ELR (cell line): ENCODE results near the gene TLR6.
"Not testable (repeated sequence)": the region's sequence is repeated elsewhere in the genome, so short reads cannot be mapped to it uniquely, and the experiment has no call there.

ENCODE experiments used
- DNase-seq: peaks from one replicate; pipeline ENCODE4 v3.0.0-alpha.2; 2015; ENCODE audit warnings: low read depth

Gene TLR6

DNA sequence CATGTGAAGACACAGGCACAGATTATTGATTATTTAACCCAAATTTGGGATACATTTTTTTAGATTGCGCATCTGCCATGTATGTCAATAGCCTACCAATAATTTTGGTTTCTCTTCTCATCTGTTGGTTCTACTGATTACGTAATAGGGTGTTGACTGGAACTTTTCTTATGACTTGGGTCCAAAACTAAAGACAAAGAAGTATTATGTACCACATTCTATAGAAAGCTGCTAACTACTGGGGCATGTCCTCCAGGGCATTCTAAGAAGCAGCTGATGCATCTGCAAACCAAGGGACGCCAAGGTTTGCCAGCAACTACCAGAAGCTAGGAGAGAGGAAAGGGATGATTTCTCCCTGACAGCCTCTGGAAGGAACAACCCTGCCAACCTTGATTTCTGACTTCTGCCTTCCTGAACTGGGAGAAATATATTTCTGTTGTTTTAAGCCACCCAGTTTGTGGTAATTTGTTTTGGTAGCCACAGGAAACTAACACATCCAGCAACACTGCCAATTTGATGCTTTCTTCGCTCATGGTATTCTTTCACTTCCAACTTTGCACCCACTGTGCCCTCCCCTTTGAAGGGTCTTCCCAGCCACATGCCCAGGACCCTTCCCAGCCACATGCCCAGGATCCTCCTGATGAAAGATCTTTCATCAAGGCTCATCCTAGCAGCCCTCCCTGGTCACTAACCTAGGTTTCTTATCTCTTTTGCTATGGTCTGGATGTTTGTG is 36.1 kb downstream of the TLR6 start:
- no peak for DNase-seq

DNA sequence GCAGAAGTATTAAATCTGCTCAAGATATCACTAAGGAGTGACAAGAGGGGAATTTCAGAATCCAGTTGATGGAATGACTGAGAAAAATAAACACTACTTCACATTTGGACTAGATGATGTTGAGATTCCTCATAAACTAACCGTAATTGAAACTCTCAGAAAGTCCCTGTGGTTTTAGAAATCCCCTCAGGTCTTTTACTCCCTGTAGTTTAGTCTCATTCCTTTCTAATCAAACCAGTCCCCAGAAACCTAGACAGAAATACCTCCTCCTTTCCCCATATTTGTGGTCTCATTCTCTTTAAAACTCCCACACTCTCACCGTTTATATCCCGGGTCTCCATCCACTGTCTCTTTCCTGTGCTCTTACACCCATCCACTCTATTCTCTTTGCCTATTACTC is 37.0 kb downstream of the TLR6 start:
- peak; percentile 49 for DNase-seq

DNA sequence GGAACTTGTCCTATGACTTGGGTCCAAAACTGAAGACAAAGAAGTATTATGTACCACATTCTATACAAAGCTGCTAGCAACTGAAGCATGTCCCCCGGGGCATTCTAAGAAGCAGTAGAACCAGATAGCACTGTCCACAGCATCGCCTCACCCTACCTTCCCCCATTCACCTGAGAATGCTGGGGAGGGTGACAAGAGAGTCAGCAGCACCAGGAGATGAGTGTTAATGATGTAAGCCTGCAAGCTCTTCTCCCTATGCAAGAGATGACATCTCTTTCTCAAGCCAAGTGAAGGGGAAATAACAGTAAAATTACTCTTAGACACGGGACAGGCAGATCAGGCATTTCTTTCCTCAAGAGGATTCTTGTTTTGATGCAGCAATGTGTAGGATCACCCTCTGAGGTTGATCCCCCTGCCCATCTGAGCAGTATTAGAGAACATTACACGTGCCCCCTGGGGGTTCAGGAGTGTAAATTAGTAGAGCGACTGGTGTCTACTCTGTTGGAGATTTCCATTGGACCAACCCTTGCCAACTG is 38.1 kb downstream of the TLR6 start:
- DNase-seq: no peak

DNA sequence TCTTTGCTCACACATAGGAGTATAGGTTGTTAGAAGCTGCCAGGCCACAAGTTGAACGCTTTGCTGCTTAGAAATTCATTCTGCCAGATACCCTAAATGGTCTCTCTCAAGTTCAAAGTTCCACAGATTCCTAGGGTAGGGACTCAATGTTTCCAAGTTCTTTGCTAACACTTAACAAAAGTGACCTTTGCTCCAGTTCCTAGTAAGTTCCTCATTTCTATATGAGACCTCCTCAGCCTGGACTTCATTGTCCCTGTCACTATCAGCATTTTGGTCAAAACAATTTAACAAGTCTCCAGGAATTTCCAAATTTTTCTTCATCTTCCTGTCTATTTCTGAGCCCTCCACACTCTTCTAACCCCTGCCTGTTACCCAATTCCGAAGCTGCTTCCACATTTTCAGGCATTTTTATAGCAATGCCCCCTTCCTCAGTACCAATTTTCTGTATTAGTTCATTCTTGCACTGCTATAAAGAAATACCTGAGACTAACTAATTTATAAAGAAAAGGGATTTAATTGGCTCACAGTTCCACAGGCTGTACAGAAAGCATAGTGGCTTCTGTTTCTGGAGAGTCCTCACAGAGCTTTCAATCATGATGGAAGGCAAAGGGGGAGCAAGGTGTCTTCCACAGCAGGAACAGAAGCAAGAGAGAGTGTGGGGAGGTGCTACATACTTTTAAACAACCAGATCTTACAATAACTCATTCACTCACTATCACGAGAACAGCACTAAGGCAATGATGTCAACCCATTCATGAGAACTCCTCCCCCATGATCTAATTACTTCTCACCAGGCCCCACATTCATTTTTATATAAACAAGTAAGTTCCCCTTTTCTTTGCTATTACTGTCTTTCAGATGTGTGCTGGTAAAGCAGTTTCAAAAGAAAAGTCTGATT is 40.5 kb downstream of the TLR6 start:
- peak; percentile 8 for DNase-seq

DNA sequence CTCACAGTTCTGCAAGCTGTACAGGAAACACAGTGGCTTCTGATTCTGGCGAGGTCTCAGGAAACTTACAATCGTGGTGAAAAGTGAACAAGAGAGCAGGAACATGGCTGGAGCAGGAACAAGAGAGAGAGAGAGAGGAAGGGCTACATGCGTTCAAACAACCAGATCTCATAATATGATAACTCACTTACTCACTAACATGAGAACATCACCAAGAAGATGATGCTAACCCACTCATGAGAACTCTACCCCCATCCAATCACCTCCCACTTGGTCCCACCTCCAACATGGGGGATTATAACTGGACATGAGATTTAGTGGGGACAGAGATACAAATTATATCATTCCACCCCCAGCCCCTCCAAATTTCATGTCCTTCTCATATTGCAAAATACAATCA is 42.2 kb downstream of the TLR6 start:
- no peak for DNase-seq

DNA sequence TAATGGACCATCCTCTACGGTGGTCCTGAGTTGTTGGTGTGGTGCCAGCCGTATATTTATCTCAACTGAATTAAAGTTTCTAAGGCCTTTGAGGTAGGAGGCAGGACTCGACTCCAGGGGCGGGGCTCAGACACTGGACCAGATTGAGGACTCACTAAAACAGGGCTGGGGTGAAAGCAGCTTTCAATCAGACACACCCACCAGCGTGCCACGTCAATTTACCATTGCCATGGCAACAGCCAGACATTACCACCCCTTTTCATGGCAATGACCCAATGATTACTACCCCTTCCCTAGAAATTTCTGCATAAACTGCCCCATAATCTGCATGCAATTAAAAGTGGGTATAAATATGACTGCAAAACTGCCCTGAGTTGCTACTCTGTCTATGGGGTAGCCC is 45.3 kb downstream of the TLR6 start:
- no peak for DNase-seq

DNA sequence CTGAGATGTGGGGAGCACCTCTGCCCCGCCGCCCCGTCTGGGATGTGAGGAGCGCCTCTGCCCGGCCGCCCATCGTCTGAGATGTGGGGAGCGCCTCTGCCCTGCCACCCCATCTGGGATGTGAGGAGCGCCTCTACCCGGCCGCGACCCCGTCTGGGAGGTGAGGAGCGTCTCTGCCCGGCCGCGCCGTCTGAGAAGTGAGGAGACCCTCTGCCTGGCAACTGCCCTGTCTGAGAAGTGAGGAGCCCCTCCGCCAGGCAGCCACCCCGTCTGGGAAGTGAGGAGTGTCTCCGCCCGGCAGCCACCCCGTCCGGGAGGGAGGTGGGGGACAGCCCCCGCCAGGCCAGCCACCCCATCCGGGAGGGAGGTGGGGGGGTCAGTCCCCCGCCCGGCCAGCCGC is 49.2 kb downstream of the TLR6 start:
- DNase-seq: not testable (repeated sequence)

DNA sequence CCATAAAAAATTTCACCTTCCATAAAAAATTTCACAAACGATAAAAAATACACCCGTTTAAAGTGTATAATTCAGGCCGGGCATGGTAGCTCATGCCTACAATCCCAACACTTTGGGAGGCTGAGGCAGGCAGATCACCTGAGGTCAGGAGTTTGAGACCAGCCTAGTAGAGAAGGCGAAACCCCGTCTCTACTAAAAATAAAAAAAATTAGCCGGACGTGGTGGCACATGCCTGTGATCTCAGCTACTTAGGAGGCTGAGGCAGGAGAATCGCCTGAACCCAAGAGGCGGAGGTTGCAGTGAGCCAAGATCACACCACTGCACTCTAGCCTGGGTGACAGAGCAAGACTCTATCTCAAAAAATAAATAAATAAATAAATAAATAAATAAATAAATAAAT is 50.4 kb downstream of the TLR6 start:
- DNase-seq: not testable (repeated sequence)

DNA sequence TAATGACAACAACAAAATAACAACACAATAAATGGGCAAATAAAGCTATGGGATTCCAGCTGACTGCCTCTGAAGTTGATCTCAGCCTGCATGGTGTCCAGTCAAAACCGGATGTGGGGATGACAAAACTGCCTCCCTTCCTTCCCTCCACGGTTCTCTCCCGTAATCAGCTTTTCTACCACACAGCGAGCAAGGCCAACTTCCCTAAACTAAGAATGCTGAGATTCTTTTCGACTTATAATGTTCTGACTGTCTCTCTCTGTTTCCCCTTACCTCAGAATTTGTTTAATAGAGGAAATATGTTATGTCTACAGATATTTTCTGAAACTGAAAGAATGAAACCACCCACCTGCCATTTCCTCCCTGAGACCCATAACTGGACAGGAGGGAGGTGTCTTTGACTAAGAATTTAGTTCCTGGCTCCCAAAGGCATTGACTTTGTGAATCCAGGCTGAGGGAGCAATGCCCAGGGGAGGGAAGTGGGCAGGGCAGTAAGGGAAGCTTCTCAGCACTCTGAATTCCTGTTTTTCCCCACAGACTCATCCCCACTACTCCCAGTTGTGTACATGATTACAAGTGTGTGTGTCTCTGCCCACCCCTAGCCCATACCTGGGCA is 51.0 kb downstream of the TLR6 start:
- DNase-seq: peak; percentile 16

DNA sequence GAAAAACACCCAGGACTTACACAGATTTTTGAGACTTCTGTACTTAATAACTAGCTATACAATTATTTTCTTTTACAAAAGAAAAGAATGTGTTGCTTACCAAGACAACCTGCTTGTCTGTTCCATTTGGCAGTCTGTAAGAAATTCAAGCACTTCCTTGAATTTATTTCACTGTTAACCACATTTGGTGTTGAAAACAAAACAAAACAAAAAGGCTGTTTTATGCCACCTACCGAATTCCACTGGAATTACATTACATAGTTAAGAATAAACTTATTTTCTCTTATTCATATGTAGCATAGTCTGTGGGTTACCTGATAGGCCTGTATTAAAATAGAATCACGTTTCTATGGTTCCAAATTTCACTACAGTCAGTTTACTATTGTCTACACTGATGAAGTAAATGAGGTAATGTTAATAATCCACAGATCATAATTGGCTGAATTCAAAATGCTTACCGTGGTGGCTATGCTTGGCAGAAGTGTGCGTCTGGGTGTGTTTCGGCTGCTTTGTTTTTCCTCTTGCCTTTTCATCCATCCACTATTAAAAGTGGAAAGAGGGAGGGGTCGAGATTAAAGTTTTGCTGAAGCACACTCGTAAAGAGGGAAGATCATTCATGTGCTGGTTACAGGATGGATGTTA is 51.8 kb downstream of the TLR6 start, which contains the start of gene TLR1:
Gene TLR1, minus strand, starts transcription at position 138 of the 642 bp plus-strand sequence. CDS start 5,960 bp downstream, outside the sequence.
- peak; percentile 58 for DNase-seq

DNA sequence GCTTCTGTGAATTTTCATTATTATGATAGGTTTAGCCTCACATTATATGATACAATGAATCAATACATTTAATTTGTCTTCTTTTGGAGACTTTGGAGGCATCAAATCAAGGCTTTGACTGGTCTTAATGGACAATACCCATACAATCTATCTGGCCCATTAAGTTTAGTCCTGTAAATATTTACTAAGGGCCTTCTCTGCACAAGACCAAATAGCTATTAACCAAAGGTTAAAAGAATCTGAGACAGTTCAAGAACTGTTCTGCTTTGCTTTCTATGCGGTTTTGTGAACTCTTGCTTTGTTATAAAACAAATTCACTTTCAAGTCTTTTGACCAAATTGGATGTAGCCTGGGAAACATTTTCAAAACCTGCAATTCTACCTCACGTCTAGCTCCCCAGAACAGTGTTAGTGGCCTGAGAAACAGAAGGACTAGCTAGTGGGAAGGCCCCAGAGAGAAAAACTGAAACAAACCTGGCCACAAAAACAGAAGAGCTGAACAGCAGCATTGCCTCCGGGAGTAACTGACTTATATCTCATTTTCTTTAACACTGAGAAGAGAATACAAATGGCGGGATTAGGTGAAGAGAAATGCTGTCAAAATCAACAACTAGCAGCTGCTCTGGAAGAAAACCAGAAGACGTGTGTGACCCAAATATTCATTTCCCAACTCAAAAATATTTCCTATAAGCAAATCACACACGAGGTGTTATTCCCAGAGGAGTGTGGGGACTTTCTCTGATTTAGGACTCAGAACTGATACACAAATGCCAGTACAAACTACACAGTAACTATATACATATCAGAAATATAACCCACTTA is 52.6 kb downstream of the TLR6 start:
- DNase-seq: no peak

DNA sequence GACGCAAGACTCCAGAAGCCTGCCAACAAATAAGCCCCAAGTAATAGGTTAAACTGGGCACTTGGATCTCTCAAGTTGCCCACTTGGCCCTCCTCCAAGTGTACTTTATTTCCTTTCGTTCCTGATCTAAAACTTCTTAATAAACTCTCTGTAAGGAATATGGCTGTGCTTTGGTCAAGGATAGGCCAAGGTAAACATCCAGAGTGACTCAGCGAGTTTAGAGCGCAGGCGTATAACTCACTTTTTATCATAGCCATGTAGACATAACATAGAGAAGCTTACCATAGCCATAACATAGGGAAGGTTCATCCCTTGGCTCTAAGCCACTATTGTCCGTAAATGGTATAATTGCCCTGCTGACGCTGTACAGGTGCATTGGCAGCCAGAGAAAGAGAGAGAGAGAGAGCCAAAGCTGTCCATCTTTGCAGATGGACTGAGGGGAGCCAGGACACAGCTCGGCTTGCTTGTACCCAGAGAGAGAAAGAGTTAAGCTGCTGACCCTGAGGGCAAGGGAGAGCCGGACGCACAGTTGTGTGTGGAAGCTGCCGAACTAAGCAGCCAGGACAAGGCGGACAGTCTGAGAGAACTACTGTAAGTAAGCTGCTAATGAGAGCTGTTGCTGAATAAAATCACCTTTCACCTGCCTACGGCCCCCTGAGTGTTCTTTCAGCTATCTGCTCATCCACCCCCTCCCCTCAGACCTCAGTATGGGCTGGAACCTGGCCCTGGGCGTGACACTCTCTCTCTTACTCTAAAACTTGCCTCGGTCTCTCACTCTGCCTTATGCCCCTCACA is 53.9 kb downstream of the TLR6 start:
- no peak for DNase-seq

DNA sequence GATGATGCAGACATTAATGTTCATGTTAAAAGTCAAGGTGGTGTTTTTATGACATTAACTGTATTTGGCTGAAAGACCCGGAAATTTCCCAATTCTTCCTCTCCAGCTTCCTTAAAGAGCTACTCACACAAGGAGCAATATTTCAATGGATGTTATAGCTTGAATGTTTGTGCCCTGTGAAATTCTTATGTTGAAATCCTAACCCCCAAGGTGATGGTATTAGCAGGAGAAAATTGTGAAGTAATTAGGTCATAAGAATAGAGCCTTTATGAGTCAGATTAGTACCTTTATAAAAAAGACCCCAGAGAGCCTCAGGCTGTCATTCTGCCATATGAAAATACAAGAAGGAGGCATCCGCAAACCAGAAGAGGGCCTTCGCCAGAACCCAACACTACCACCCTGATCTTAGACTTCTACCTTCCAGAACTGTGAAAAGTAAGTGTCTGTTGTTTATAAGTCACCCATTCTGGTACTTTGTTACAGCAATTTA is 55.6 kb downstream of the TLR6 start:
- DNase-seq: no peak

DNA sequence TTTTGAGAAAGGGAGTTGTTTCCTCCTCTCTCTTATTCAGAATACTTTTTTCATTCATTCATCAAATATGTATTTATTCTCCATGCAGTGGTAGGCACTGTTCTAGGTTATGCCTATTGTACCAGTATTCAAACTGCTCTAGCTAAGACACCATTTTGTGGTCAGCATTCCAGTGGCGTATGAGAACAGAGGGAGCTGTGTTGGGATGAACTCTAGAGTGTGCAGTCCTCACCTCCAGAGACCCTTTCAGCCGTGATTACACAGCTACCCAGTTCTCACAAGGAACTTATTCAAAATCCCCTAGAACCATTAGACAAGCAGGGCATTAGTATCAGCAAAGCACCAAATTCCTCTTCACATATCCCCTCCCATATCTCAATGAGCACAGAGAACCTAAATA is 56.3 kb downstream of the TLR6 start:
- no peak for DNase-seq

DNA sequence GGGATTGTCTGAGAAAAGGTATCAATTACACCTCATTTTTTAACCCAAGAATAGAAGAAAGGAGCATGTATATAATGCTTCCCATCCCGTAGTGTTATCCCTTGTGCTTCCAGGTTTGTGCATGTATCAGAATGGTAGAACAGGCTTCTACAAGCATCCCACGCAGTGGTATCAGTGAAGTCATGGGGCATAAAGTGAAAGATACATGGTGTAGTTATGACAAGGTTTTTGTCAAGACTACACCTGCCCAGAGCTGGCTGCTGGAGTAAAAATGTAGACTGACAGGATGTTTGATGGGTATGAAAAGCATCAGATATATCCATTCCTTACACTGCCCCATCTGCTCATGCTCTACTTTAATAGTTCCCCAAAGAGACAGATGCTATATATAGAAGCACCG is 61.5 kb downstream of the TLR6 start:
- no peak for DNase-seq

DNA sequence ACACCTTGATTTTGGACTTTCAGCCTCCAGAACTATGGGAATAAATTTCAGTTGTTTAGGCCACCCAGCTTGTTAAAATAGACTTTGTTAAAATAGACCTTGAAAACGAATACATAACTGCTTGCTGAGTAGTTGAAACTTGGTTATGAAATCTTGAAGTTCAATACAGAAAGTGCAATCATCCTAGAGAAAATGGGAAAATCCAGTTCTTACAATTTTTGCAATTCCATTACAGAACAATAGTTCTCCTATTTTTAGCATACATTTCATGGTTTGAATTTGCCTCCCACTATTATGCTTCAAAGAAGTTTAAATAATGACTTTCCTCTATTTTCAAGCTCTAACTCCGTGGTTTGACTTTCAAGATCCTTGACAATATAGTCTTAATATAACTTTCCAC is 62.6 kb downstream of the TLR6 start:
- no peak for DNase-seq

DNA sequence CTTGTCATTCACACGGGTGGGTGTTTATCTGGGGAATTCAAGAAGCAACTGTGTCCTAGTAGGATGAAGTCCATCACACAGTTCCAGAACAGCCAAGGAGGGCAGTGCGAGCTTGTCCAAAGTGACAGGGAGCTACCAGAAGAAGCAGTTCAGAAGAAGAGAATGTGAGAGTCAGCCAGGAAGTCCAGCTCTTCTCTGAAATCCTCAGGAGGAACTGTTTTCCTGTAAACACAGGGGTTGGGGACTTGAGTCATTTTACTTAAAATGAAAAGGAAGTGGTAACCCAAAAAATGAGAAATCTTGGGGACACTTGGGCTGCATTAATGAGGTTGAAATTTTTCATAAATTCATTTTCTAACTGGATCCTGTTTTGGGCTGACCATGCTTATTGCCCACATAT is 65.6 kb downstream of the TLR6 start:
- no peak for DNase-seq

DNA sequence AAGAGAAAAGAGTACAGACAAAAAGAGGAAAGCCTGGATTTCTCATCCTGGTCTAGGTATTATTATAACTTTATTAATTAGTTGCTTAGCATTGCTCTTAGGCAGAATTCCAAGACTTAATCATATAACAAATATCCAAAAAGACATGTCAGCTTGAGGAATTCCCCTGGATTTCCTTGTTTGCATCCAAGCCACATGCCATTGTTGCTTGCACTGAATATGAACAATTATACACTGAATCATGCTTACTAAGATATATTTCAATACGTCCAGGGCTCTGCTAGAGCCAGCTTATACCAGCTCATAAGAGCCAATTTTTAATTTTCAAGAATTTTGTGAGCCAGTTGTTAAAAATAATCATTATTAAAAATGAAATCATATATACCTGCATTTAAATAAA is 68.3 kb downstream of the TLR6 start:
- peak; percentile 27 for DNase-seq

DNA sequence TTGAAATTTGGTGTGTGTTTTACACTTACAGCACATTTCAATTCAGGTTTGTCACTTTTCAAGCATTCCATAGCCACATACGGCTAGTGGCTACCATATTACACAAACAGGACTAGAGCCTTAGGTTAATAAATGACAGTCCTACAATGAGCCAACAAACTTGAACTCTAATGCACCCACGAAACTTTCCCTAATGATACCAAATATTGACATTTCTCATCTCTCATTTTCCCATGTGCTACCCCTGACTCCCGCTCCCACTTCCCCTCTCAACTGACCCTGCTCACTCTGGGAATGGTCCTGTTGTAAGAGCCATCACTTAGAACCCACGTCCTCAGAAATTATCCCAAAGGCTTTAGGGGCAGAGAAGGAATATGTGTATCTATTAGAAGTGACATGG is 68.9 kb downstream of the TLR6 start:
- no peak for DNase-seq

DNA sequence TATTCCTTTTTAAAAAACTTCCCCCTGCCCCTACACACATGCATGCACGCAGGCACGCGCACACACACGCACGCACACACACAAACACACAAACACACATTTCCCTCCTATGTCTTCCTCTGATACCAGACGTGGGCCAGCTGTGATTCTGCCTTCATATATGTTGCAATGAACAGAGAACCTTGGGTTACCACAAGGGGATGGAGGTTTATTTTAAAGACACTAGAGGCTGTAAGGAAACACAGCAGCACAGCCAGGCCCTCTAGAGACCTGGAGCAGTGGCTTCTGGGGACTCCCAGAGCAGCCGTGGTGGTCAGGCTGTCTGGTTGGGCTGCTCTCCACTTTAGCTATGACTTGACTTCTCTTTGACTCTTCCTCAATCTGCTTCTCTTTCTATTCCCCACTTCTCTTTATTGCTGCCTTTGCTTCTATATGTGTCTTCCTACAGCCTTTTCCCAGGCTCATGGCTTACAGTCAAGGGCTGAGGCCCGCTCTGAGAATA is 70.7 kb downstream of the TLR6 start:
- no peak for DNase-seq
